GM19193 (cell line): Measurements from ENCODE around the gene MXRA7.

Experiments used
- POLR2A ChIP-seq: IDR thresholded peaks from 4 replicates; pipeline ENCODE4 v1.6.1; 2011; ENCODE audit not compliant: insufficient read depth, insufficient read length; ENCODE audit errors: extremely low read depth

MXRA7 gene

GRCh38 chr17:76678330-76678729 lies 32.4 kb downstream of the MXRA7 start:
- TF ChIP-seq POLR2A, result no peak

DNA sequence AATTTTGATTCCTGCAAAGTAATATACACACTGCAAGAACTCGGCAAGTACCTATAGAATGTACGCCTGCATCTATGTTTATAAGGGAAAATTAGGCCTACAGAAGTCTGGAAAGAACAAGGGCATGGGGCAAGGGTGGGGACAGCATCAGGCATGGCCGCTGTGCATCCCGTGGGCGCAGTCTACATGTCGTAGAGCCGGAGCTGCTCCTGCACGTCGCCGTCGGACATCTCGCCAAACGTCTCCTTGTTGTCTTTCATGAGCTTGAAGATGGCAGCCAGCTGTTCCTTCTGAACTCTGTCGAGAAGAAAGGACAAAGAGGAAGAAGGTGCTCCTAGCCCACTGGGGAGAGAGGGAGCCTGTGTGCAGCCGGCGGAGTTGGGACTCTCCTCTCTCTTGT lies 33.4 kb downstream of the MXRA7 start:
- TF ChIP-seq POLR2A, result no peak

- TF ChIP-seq POLR2A, result no peak
Measured at GRCh38 chr17:76676629-76677028, 34.1 kb downstream of the MXRA7 start.

DNA sequence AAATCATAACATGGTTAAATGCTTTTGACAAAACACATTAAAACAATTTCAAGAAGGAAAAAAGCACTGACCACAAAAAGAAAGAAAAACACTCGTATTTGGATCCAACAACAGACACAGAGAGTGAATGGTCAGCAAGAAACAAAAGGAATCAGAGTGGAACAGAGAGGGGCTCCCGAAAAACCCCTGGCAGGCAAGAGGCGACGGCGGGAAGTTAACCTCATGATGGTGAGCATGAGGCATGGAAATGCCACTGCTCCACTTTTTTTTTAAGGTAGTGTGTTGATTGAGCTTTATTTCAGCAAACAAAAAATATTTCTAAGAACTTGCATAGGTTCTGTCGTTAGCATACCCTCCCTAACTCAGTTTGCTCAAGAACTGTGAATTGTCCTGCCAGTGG lies 35.1 kb downstream of the MXRA7 start:
- TF ChIP-seq POLR2A, result no peak

DNA sequence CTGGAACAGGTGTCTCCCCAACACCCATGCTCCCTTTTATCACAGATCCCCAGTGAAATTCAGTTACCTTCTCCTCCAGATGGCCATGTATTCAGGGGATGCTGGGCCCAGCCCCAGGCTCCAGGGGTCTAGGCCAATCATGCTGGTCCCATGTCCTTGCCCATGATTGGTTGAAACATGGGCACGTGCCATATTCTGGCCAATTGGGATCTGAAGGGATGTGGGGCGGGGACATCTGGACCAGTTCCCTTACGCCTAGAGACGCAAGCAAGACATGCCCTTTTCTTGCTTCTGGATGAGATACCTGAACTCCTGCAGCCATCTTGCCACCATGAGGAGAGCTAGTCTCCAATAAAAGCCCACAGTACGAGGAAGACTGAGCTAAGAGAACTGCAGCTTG lies 36.2 kb downstream of the MXRA7 start:
- no peak for TF ChIP-seq POLR2A

DNA sequence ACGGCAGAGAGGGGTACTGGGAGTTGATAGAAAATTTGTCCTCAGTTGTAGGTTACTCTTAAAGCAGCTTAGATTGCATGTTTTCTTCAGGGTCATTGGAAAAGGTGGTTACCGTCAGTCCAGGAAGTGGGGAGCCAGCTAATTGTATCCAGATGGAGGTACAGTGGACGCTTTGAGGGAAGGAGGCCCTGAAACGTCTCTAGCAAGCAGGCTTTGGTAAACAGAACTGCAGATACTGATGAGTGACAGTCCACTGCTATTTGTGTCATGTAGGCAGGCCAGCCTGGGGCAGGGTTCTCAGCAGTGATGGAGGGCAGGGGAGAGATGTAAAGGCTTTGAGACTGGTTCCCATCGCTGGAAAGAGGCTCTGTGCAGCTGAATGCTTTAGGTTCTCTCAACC lies 37.0 kb downstream of the MXRA7 start:
- no peak for TF ChIP-seq POLR2A

- no peak for TF ChIP-seq POLR2A
Measured at GRCh38 chr17:76672892-76673291, 37.9 kb downstream of the MXRA7 start.

- no peak for TF ChIP-seq POLR2A
Measured at GRCh38 chr17:76672270-76672851, 38.4 kb downstream of the MXRA7 start.

- TF ChIP-seq POLR2A, result peak; percentile 74
Measured at GRCh38 chr17:76671912-76672262, 38.9 kb downstream of the MXRA7 start.

GRCh38 chr17:76671123-76671911 lies 39.4 kb downstream of the MXRA7 start:
- peak; percentile 78 for TF ChIP-seq POLR2A

- no peak for TF ChIP-seq POLR2A
Measured at GRCh38 chr17:76670718-76671122, 40.0 kb downstream of the MXRA7 start.

- TF ChIP-seq POLR2A, result no peak
Measured at GRCh38 chr17:76670020-76670717, 40.6 kb downstream of the MXRA7 start.

- no peak for TF ChIP-seq POLR2A
Measured at GRCh38 chr17:76667786-76668453, 42.8 kb downstream of the MXRA7 start.

DNA sequence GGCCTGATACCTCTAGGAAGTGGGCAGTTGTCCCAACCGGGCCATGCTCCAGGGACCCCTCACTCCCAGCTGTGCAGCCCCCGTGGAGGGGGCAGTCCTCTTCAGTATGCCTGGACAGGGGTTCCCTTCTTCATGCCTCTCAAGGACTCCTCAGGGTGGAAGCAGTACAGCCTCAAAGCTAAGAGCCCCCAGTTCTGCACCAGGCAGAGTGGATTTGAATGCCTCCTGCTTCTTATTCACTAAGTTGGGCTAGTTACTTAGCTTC lies 43.3 kb downstream of the MXRA7 start:
- TF ChIP-seq POLR2A, result no peak

DNA sequence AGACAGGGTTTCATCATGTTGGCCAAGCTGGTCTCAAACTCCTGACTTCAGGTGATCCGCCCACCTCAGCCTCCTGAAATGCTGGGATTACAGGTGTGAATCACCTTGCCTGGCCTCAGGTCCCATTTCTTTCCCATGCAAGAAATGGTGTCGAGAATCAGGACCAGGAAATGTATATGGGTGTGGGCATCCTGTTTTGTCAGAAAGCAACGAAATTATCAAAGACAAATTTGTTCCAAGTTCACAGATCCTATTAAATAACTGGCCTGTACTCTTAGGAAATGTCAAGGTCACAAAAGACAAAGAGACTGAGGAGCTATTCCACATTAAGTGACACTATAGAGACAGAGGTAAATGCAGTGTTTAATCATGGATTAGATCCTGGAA lies 50.1 kb downstream of the MXRA7 start:
- TF ChIP-seq POLR2A, result no peak
